Spinal cord (tissue), 10 donors: ENCODE measurements around the gene LCTL. TPM values are rescaled to one million over a fixed set of nuclear protein-coding genes. Genes with fewer than 3 reads are reported as not detected.

Experiments used
- DNase-seq, 6 donors: peaks; one replicate each; pipeline versions ENCODE4 v3.0.0 to v3.0.0-alpha.2; 2013 to 2015; ENCODE audit warnings: low spot score in 6 of 6, low read depth in 4 of 6
- H3K27ac ChIP-seq: one replicate; pipeline ENCODE4 v1.5.1; 2013; ENCODE audit warnings: low read depth, low read length, control low read depth
- H3K27me3 ChIP-seq: one replicate; pipeline ENCODE4 v1.6.1; 2013; ENCODE audit warnings: low read length; ENCODE audit not compliant: control insufficient read depth, insufficient read depth
- H3K36me3 ChIP-seq: one replicate; pipeline ENCODE4 v1.6.1; 2013; ENCODE audit warnings: low read length; ENCODE audit not compliant: control insufficient read depth, insufficient read depth
- H3K4me1 ChIP-seq: one replicate; pipeline ENCODE4 v1.6.1; 2013; ENCODE audit warnings: low read length; ENCODE audit not compliant: control insufficient read depth, insufficient read depth
- H3K4me3 ChIP-seq: one replicate; pipeline ENCODE4 v1.5.1; 2013; ENCODE audit warnings: low read depth, low read length, control low read depth
- H3K9me3 ChIP-seq: one replicate; pipeline ENCODE4 v1.6.1; 2013; ENCODE audit warnings: low read length; ENCODE audit not compliant: control insufficient read depth, insufficient read depth
- WGBS: methylation state at CpG from one replicate; pipeline ENCODE4 v1.1.5; 2013; ENCODE audit warnings: missing lambda C conversion rate; ENCODE audit not compliant: insufficient coverage; 5-methylcytosine and 5-hydroxymethylcytosine counted together
- long read RNA-seq, 4 donors: transcript quantifications; one replicate each; lab custom pipeline, GENCODE V29; 2026
- polyA plus RNA-seq, 2 donors: library from polyadenylated mRNA; unstranded; fragments of 120-200 nt; gene quantifications; one replicate each; pipeline ENCODE4 v1.2.1, GENCODE V29; 2013; ENCODE audit not compliant: insufficient read length in 2 of 2
- total RNA-seq, 2 donors: library from RNA; depleted of rRNA in 1 of 2; stranded (reverse); fragments of 120-200 nt in 1 of 2; fragments of >200 nt in 1 of 2; gene quantifications; one replicate each; pipeline versions ENCODE4 v1.2.3 to v1.2.4, GENCODE V29; 2013 to 2014
- donor health status: healthy.

The LCTL gene
- under 1 TPM; 0.10 to 0.33 TPM for total RNA-seq
- polyA plus RNA-seq, result under 1 TPM; 0.43 to 0.54 TPM
- long read RNA-seq, donor 1, result 0 reads
- long read RNA-seq, donor 2, result 0 reads
- long read RNA-seq, donor 3, result 0 reads
- long read RNA-seq, donor 4, result 0 reads

- Histone ChIP-seq H3K4me3 (no peak within 1 kb of the TSS), H3K27ac (no peak within 1 kb of the TSS), H3K27me3 (no peaks in the 10 kb centered on the region), H3K9me3 (no peaks in the 10 kb centered on the region), H3K4me1 (peaks cover 18% of the 10 kb centered on the region), H3K36me3 (peaks cover 2% of the 10 kb centered on the region)
- DNase-seq, result peak in 4 of 6 donors; percentile 1 to 57 (median 16)
- 13% methylated on average over 7 of the region's 14 CpGs for WGBS
These were observed at the start of gene LCTL for GRCh38 chr15:66565741-66566144. LCTL (minus strand) TSS chr15:66565998; CDS start chr15:66565365, 633 bp downstream.

- no peaks in the 10 kb centered on the region for H3K27me3 ChIP-seq
- 52% methylated on average over 5 of the region's 8 CpGs for WGBS
- no peaks in the 10 kb centered on the region for H3K36me3 ChIP-seq
- H3K27ac ChIP-seq, result no peak overlapping the region
- H3K9me3 ChIP-seq, result no peaks in the 10 kb centered on the region
- DNase-seq, result no peak
- H3K4me3 ChIP-seq, result no peak overlapping the region
- H3K4me1 ChIP-seq, result peaks cover 32% of the 10 kb centered on the region
These were observed 49.4 kb upstream of the LCTL start for GRCh38 chr15:66614951-66615760.

- Histone ChIP-seq H3K4me3 (no peak overlapping the region), H3K4me1 (peaks cover 32% of the 10 kb centered on the region), H3K9me3 (no peaks in the 10 kb centered on the region), H3K27ac (no peak overlapping the region), H3K27me3 (no peaks in the 10 kb centered on the region), H3K36me3 (no peaks in the 10 kb centered on the region)
- WGBS, result 100% methylated on average over 4 of the region's 5 CpGs
- no peak for DNase-seq
These were observed 48.7 kb upstream of the LCTL start for GRCh38 chr15:66614456-66614855.

GRCh38 chr15:66613743-66614142, 47.9 kb upstream of the LCTL start:
- Histone ChIP-seq H3K4me3 (no peak overlapping the region), H3K4me1 (peaks cover 25% of the 10 kb centered on the region), H3K36me3 (no peaks in the 10 kb centered on the region), H3K27ac (no peak overlapping the region), H3K27me3 (no peaks in the 10 kb centered on the region), H3K9me3 (no peaks in the 10 kb centered on the region)
- DNase-seq, result no peak
- WGBS, result 88% methylated on average over 2 of the region's 3 CpGs

- WGBS, result 48% methylated on average over 12 of the region's 13 CpGs
- Histone ChIP-seq H3K9me3 (no peaks in the 10 kb centered on the region), H3K27me3 (no peaks in the 10 kb centered on the region), H3K4me1 (peaks cover 9% of the 10 kb centered on the region), H3K27ac (no peak overlapping the region), H3K4me3 (no peak overlapping the region), H3K36me3 (no peaks in the 10 kb centered on the region)
- peak in 1 of 6 donors; percentile 38 for DNase-seq
These were observed 45.7 kb upstream of the LCTL start for GRCh38 chr15:66611257-66612053.

GRCh38 chr15:66609876-66610275, 44.1 kb upstream of the LCTL start:
- H3K27me3 ChIP-seq, result no peaks in the 10 kb centered on the region
- WGBS, result 58% methylated on average over 5 of the region's 5 CpGs
- DNase-seq, result no peak

GRCh38 chr15:66608881-66609280, 43.1 kb upstream of the LCTL start:
- no CpG with 5 or more reads among the region's 2 CpGs for WGBS
- H3K27me3 ChIP-seq, result no peaks in the 10 kb centered on the region
- H3K27ac ChIP-seq, result no peak overlapping the region
- H3K36me3 ChIP-seq, result no peaks in the 10 kb centered on the region
- peaks cover 5% of the 10 kb centered on the region for H3K4me1 ChIP-seq
- DNase-seq, result no peak
- H3K4me3 ChIP-seq, result no peak overlapping the region
- no peaks in the 10 kb centered on the region for H3K9me3 ChIP-seq

More at GRCh38 chr15:66609876-66610275, 44.1 kb upstream of the LCTL start:
- H3K36me3 ChIP-seq, result no peaks in the 10 kb centered on the region
- no peak overlapping the region for H3K27ac ChIP-seq
- no peak overlapping the region for H3K4me3 ChIP-seq
- H3K9me3 ChIP-seq, result no peaks in the 10 kb centered on the region
- H3K4me1 ChIP-seq, result peaks cover 5% of the 10 kb centered on the region

- Histone ChIP-seq H3K4me1 (peaks cover 5% of the 10 kb centered on the region), H3K9me3 (no peaks in the 10 kb centered on the region), H3K36me3 (no peaks in the 10 kb centered on the region), H3K27me3 (no peaks in the 10 kb centered on the region), H3K27ac (no peak overlapping the region), H3K4me3 (no peak overlapping the region)
- no peak for DNase-seq
- 40% methylated on average over 1 of the region's 3 CpGs for WGBS
These were observed 42.4 kb upstream of the LCTL start for GRCh38 chr15:66608159-66608558.

GRCh38 chr15:66603301-66604179, 37.7 kb upstream of the LCTL start:
- Histone ChIP-seq H3K4me3 (no peak overlapping the region), H3K9me3 (no peaks in the 10 kb centered on the region), H3K27ac (no peak overlapping the region), H3K4me1 (no peaks in the 10 kb centered on the region), H3K27me3 (no peaks in the 10 kb centered on the region), H3K36me3 (no peaks in the 10 kb centered on the region)
- WGBS, result 39% methylated on average over 8 of the region's 14 CpGs
- DNase-seq, result peak in 3 of 6 donors; percentile 23 to 73 (median 66)
